Measurements from ENCODE around the gene LRMDA. TPM values are rescaled to one million over a fixed set of nuclear protein-coding genes. Genes with fewer than 3 reads are reported as not detected.

Gene LRMDA
- total RNA-seq, 1 experiment from 2014 or later: not detected

- no peak overlapping the region for H3K4me3 ChIP-seq (ENCODE audit: low read depth, low read length, poor library complexity, severe bottlenecking)
- H3K27ac ChIP-seq (ENCODE audit: low read depth, low read length, poor library complexity, severe bottlenecking): no peak overlapping the region
- ChIA-PET POLR2A (ENCODE audit: low non-redundant PET) (no interaction called here), CTCF (no interaction called here)
- no peak for TF ChIP-seq EZH2 (IDR thresholded peaks at IDR 0.05; ENCODE audit: borderline replicate concordance, low read depth, low read length, poor library complexity, severe bottlenecking)
- TF ChIP-seq, protein P1, sequence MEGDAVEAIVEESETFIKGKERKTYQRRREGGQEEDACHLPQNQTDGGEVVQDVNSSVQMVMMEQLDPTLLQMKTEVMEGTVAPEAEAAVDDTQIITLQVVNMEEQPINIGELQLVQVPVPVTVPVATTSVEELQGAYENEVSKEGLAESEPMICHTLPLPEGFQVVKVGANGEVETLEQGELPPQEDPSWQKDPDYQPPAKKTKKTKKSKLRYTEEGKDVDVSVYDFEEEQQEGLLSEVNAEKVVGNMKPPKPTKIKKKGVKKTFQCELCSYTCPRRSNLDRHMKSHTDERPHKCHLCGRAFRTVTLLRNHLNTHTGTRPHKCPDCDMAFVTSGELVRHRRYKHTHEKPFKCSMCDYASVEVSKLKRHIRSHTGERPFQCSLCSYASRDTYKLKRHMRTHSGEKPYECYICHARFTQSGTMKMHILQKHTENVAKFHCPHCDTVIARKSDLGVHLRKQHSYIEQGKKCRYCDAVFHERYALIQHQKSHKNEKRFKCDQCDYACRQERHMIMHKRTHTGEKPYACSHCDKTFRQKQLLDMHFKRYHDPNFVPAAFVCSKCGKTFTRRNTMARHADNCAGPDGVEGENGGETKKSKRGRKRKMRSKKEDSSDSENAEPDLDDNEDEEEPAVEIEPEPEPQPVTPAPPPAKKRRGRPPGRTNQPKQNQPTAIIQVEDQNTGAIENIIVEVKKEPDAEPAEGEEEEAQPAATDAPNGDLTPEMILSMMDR (conservative IDR thresholded peaks at IDR 0.05; ENCODE audit: low read depth, low read length): no peak
- H3K36me3 ChIP-seq (ENCODE audit: insufficient read depth, low read length, poor library complexity, severe bottlenecking): no peaks in the 10 kb centered on the region
- H3K4me1 ChIP-seq (ENCODE audit: insufficient read depth, low read length, poor library complexity, severe bottlenecking): no peaks in the 10 kb centered on the region
- intact Hi-C loops (cut with micrococcal nuclease; ENCODE audit: unreplicated experiment): no loop called here
- H3K27me3 ChIP-seq (replicated peaks; ENCODE audit: insufficient read depth, low read depth, low read length, poor library complexity): no peaks in the 10 kb centered on the region
- no peak for DNase-seq (ENCODE audit: low spot score)
- H3K9me3 ChIP-seq (ENCODE audit: low read depth, low read length, poor library complexity, severe bottlenecking): no peaks in the 10 kb centered on the region
- BruUV-seq (replicated peaks): no TSS peak
These were observed 800.0 kb downstream of the LRMDA start for GRCh38 chr10:76231286-76231934.

DNA sequence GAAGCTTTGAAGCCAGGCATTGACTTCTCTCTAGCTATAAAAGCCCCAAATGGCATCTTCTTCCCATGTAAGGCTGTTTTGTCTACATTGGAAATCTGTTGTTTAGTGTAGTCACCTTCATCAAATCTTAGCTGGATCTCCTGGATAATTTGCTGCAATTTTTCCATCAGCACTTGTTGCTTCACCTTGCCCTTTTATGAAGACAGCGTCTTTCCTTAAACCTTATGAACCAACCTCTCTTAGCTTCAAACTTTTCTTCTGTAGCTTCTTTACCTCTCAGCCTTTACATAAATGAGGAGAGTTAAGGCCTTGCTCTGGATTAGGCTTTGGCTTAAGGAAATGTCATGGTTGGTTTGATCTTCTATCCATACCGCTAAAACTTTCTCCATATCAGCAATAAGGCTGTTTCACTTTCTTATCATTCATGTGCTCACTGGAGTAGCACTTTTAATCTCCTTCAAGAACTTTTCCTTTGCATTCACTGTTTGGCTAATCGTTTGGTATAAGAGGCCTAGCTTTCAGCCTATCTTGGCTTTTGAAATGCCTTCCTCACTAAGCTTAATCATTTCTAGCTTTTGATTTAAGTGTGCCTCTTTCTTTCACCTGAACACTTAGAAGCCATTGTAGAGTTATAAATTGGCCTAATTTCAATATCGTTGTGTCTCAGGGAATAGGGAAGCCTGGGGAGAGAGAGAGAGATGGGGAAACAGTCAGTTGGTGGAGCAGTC, 803.2 kb downstream of the LRMDA start:
- H3K27ac ChIP-seq (ENCODE audit: low read depth, low read length, poor library complexity, severe bottlenecking): no peak overlapping the region
- no peak overlapping the region for H3K4me3 ChIP-seq (ENCODE audit: low read depth, low read length, poor library complexity, severe bottlenecking)
- no peaks in the 10 kb centered on the region for H3K27me3 ChIP-seq (replicated peaks; ENCODE audit: insufficient read depth, low read depth, low read length, poor library complexity)
- no peak for DNase-seq (ENCODE audit: low spot score)
- intact Hi-C loops (cut with micrococcal nuclease; ENCODE audit: unreplicated experiment): no loop called here
- H3K36me3 ChIP-seq (ENCODE audit: insufficient read depth, low read length, poor library complexity, severe bottlenecking): no peaks in the 10 kb centered on the region
- BruUV-seq (replicated peaks): no TSS peak
- CTCF ChIA-PET: no interaction called here
- H3K9me3 ChIP-seq (ENCODE audit: low read depth, low read length, poor library complexity, severe bottlenecking): no peaks in the 10 kb centered on the region
- H3K4me1 ChIP-seq (ENCODE audit: insufficient read depth, low read length, poor library complexity, severe bottlenecking): no peaks in the 10 kb centered on the region
- POLR2A ChIA-PET (ENCODE audit: low non-redundant PET): no interaction called here
- no peak for TF ChIP-seq EZH2 (IDR thresholded peaks at IDR 0.05; ENCODE audit: borderline replicate concordance, low read depth, low read length, poor library complexity, severe bottlenecking)
- TF ChIP-seq, protein P1 (conservative IDR thresholded peaks at IDR 0.05; ENCODE audit: low read depth, low read length): no peak

GRCh38 chr10:76236356-76236755, 804.9 kb downstream of the LRMDA start:
- H3K36me3 ChIP-seq (ENCODE audit: insufficient read depth, low read length, poor library complexity, severe bottlenecking): no peaks in the 10 kb centered on the region
- H3K9me3 ChIP-seq (ENCODE audit: low read depth, low read length, poor library complexity, severe bottlenecking): no peaks in the 10 kb centered on the region
- H3K4me3 ChIP-seq (ENCODE audit: low read depth, low read length, poor library complexity, severe bottlenecking): no peak overlapping the region
- no peak for DNase-seq (ENCODE audit: low spot score)
- no peaks in the 10 kb centered on the region for H3K27me3 ChIP-seq (replicated peaks; ENCODE audit: insufficient read depth, low read depth, low read length, poor library complexity)
- no peak for TF ChIP-seq EZH2 (IDR thresholded peaks at IDR 0.05; ENCODE audit: borderline replicate concordance, low read depth, low read length, poor library complexity, severe bottlenecking)
- TF ChIP-seq, protein P1 (conservative IDR thresholded peaks at IDR 0.05; ENCODE audit: low read depth, low read length): no peak
- no peak overlapping the region for H3K27ac ChIP-seq (ENCODE audit: low read depth, low read length, poor library complexity, severe bottlenecking)
- ChIA-PET POLR2A (ENCODE audit: low non-redundant PET) (no interaction called here), CTCF (no interaction called here)
- no TSS peak for BruUV-seq (replicated peaks)
- intact Hi-C loops (cut with micrococcal nuclease; ENCODE audit: unreplicated experiment): no loop called here
- H3K4me1 ChIP-seq (ENCODE audit: insufficient read depth, low read length, poor library complexity, severe bottlenecking): no peaks in the 10 kb centered on the region
